GM12878 (cell line): Measurements from ENCODE around the gene PIP4K2A. TPM values are rescaled to one million over a fixed set of nuclear protein-coding genes. Genes with fewer than 3 reads are reported as not detected.

Experiments used
- ATAC-seq: fragments of 200-7000 bp; cut with Tn5 transposase; 3 replicates; pipeline ENCODE4 v1.9.1; 2020; ENCODE audit warnings: mild to moderate bottlenecking, moderate library complexity
- BruUV-seq: library from RNA; stranded (reverse); fragments of 400-500 nt; replicated peaks from 2 replicates; lab custom pipeline; 2021; lab: Mats Ljungman, UMichigan
- CTCF ChIA-PET: fragments of 300-600 bp; sonication (Branson Sonifier 250); formaldehyde crosslinking; extraction: SDS; loops from one replicate; lab custom pipeline; 2021; ENCODE audit warnings: inconsistent platforms; lab: Yijun Ruan, JAX
- POLR2A ChIA-PET: fragments of 350-600 bp; formaldehyde crosslinking; extraction: SDS; loops from one replicate; lab custom pipeline; 2021; ENCODE audit warnings: inconsistent platforms; lab: Charles Lee
- RAD21 ChIA-PET: fragments of 300-600 bp; sonication (Branson Sonifier 250); formaldehyde crosslinking; loops from one replicate; lab custom pipeline; 2023; ENCODE audit warnings: antibody characterized with exemption; ENCODE audit not compliant: unreplicated experiment; lab: Charles Lee
- SMC1A ChIA-PET: fragments of 300-600 bp; sonication (Branson Sonifier 250); formaldehyde crosslinking; loops from one replicate; lab custom pipeline; 2023; ENCODE audit not compliant: unreplicated experiment, uncharacterized antibody; lab: Charles Lee
- DNase-seq: peaks from one replicate; pipeline ENCODE4 v3.0.0-alpha.2; 2011; ENCODE audit warnings: low read depth, low spot score
- FAIRE-seq: peaks from 3 replicates; lab custom pipeline; 2011; peaks lifted over from hg19 to GRCh38; lab: Jason Lieb, UNC
- H2AFZ ChIP-seq: 2 replicates; pipeline ENCODE4 v1.6.0; 2011; ENCODE audit warnings: low read depth, low read length, control low read depth; ENCODE audit not compliant: control insufficient read depth
- H3K27ac ChIP-seq: 2 replicates; pipeline ENCODE4 v1.5.1; 2011; ENCODE audit warnings: control low read depth; ENCODE audit not compliant: control insufficient read depth, insufficient read depth
- H3K27me3 ChIP-seq, 2 experiments: replicated peaks in 1 of 2; 2 replicates each; pipeline versions ENCODE4 v1.6.0 to v1.6.1; 2011; ENCODE audit warnings: low read length in 1 of 2; ENCODE audit not compliant: control insufficient read depth in 2 of 2, insufficient read depth in 2 of 2
- H3K36me3 ChIP-seq, 2 experiments: 2 replicates each; pipeline ENCODE4 v1.5.1; 2011; ENCODE audit warnings: low read length in 1 of 2; ENCODE audit not compliant: control insufficient read depth in 2 of 2, insufficient read depth in 2 of 2
- H3K4me1 ChIP-seq: 2 replicates; pipeline ENCODE4 v1.6.1; 2011; ENCODE audit warnings: mild to moderate bottlenecking, low read length, moderate library complexity, mixed read lengths; ENCODE audit not compliant: control insufficient read depth, insufficient read depth
- H3K4me2 ChIP-seq: 2 replicates; pipeline ENCODE4 v1.6.0; 2011; ENCODE audit warnings: control low read depth; ENCODE audit not compliant: control insufficient read depth, insufficient read depth
- H3K4me3 ChIP-seq: fragments of 200-600 bp; sonication (generic); 2 replicates; pipeline ENCODE4 v1.5.1; 2016
- H3K79me2 ChIP-seq: 2 replicates; pipeline ENCODE4 v1.6.0; 2011; ENCODE audit warnings: low read length; ENCODE audit not compliant: control insufficient read depth, insufficient read depth
- H3K9ac ChIP-seq: 2 replicates; pipeline ENCODE4 v1.8.0; 2011; ENCODE audit warnings: low read length, control low read depth, mixed read lengths; ENCODE audit not compliant: control insufficient read depth, insufficient read depth
- H3K9me3 ChIP-seq: replicated peaks from 3 replicates; pipeline ENCODE4 v1.5.1; 2011; ENCODE audit warnings: mild to moderate bottlenecking, low read length; ENCODE audit not compliant: control insufficient read depth, insufficient read depth
- H4K20me1 ChIP-seq: 2 replicates; pipeline ENCODE4 v1.6.0; 2011; ENCODE audit not compliant: control insufficient read depth, insufficient read depth
- IRF3 ChIP-seq: fragments of 450-650 bp; IDR thresholded peaks from 2 replicates; pipeline ENCODE4 v1.6.1; 2014; ENCODE audit warnings: mild to moderate bottlenecking
- NFIC ChIP-seq: IDR thresholded peaks from 2 replicates; pipeline ENCODE4 v1.6.1; 2012; ENCODE audit warnings: low read depth, mild to moderate bottlenecking, inconsistent platforms, low read length, moderate library complexity
- NKRF ChIP-seq: fragments of 450-650 bp; conservative IDR thresholded peaks from 2 replicates; pipeline ENCODE4 v1.6.1; 2017; ENCODE audit warnings: mild to moderate bottlenecking, moderate library complexity
- NRF1 ChIP-seq: conservative IDR thresholded peaks from 2 replicates; pipeline ENCODE4 v1.6.1; 2011; ENCODE audit warnings: mild to moderate bottlenecking, low read depth, low read length, improper control_type of control experiment
- RELA ChIP-seq: fragments of 450-650 bp; IDR thresholded peaks from 2 replicates; pipeline ENCODE4 v1.8.0; 2014; ENCODE audit warnings: borderline replicate concordance; ENCODE audit not compliant: partially characterized antibody
- TBL1XR1 ChIP-seq: IDR thresholded peaks from 2 replicates; pipeline ENCODE4 v1.6.1; 2012; ENCODE audit warnings: low read depth, low read length, improper control_type of control experiment
- USF2 ChIP-seq: IDR thresholded peaks from 2 replicates; pipeline ENCODE4 v1.6.1; 2011; ENCODE audit warnings: low read depth, low read length, improper control_type of control experiment, borderline replicate concordance
- WGBS: methylation state at CpG from one replicate; pipeline ENCODE4 v1.1.6; 2016; ENCODE audit warnings: low lambda C conversion rate; ENCODE audit not compliant: insufficient replicate concordance, insufficient coverage; ENCODE audit errors: missing lambda C conversion rate; 5-methylcytosine and 5-hydroxymethylcytosine counted together
- in situ Hi-C: fragments of 300-500 bp; cut with MboI; formaldehyde crosslinking; loops from 9 replicates; pipeline ENCODE4 v1.14.3; 2018; ENCODE audit warnings: mixed read lengths
- intact Hi-C: fragments of 100-400 bp; cut with micrococcal nuclease; formaldehyde crosslinking; loops from one replicate; pipeline ENCODE4 v1.14.2; 2022; ENCODE audit not compliant: unreplicated experiment
- polyA plus RNA-seq, 11 experiments: library from polyadenylated mRNA; depleted of rRNA in 4 of 11; unstranded in 6 of 11; stranded (reverse) in 5 of 11; fragments of >200 nt; fragmentation: Nextera tagmentation in 4 of 11; fragmentation: Illumina TruSeq in 1 of 11; extraction: Ambion mirVana in 4 of 11; extraction: Trizol in 1 of 11; gene quantifications; 1 replicate in 1 of 11; 2 replicates in 10 of 11; pipeline versions ENCODE4 v1.2.1 to v1.2.3, GENCODE V29; 2011 to 2016; ENCODE audit warnings: inconsistent platforms in 2 of 11, missing spikeins in 2 of 11, low read depth in 1 of 11
- total RNA-seq, 4 experiments: library from RNA; depleted of rRNA in 3 of 4; stranded (reverse); fragments of >200 nt in 3 of 4; fragmentation: Illumina TruSeq in 1 of 4; extraction: Trizol in 1 of 4; gene quantifications; 2 replicates each; pipeline versions ENCODE4 v1.2.1 to v1.2.3, GENCODE V29; 2013 to 2021

PIP4K2A gene
- total and polyA plus RNA-seq, 10 of the 15 experiments (the other 5 are each of a cell fraction or from before 2014, with no cell fraction given): 54.3 to 139 (median 84.4) TPM

DNA sequence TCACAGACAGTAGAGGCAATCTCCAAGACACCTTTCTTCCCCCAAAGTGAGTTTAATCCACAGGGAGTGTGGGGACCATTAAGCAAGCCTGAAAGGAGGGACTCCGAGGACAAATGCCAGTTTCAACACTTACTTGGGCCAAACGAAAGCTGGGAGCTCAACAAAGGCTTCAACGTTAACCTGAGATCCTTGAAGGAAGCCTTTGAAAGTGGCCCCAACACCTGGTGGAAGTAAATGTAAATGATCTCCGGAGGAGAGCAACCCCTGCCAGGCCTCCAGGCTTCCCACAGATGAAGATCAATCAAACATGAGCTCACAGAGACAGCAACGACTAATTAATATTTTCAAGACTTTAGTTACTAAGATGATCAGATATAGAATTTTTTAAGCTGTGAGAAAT lies 103.8 kb downstream of the PIP4K2A start (continued):
- TF ChIP-seq TBL1XR1 (no peak), NKRF (no peak), RELA (no peak)
- TF ChIP-seq, all 136 proteins: peak for 0

DNA sequence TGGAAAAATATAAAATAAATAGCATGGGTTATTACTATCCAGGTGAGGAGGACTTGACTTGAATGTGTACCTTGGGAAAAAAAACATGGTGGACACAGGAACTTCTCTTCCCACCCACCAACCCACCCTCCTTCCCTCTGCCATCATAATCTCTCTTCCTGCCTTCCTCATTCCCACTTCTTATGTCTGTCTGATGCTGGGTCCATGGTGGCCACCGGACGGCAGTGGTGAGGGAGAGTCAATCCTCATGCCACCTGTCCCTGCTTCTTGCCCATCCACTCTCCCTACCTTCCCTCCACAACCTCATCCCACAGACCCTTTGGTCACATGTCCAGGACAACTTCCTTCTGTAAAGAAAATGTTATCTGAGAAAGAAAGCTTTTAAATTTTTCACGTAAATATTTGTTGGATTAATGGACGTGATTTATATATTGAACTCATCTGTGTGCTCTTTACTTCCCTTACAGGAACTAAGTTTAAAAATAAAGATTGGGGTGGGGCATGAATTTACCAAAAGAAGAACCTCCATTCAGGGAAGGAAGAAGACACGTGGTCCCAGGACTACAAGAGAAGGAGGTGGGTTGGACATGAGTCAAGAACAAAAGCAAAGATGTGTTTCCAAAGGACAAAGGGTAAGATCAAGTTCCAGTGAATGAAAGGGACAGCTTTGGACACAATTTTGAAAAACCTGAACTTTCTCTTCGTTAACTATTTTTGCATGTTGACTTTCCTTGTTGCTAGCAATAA lies 104.5 kb downstream of the PIP4K2A start:
- in situ Hi-C loops: no loop called here
- no peak overlapping the region for H3K9ac ChIP-seq
- DNase-seq (no peak), ATAC-seq (no peak), FAIRE-seq (no peak)
- ChIA-PET CTCF (interaction anchor here (0.7 to 2.7 kb wide), 3 partner anchors 8 to 40 kb away, joined by 3 to 7 read pairs (median 3); no protein-coding TSS in a partner anchor), SMC1A (interaction anchor here (1.1 to 14.3 kb wide), 14 partner anchors 10 to 243 kb away, joined by 3 to 139 read pairs (median 8); no protein-coding TSS in a partner anchor), RAD21 (interaction anchor here (1.0 to 3.2 kb wide), 6 partner anchors 12 to 73 kb away, joined by 3 to 13 read pairs (median 4); no protein-coding TSS in a partner anchor), POLR2A (interaction anchor here (0.6 to 1.5 kb wide), 8 partner anchors 9 to 100 kb away, joined by 3 to 8 read pairs (median 4); no protein-coding TSS in a partner anchor)
- H4K20me1 ChIP-seq: no peaks in the 10 kb centered on the region; the same call in 1 of the 2 replicates
- peaks cover 76% of the 10 kb centered on the region for H3K79me2 ChIP-seq
- peaks cover 7 to 27% of the 10 kb centered on the region in 2 experiments; a peak in 3 of 4 replicates for H3K36me3 ChIP-seq
- TF ChIP-seq IRF3: no peak
- TF ChIP-seq USF2: no peak
- no peak for TF ChIP-seq NFIC
- no peak for TF ChIP-seq NRF1
- H3K9me3 ChIP-seq: peaks cover 2% of the 10 kb centered on the region; the same call in 2 of the 3 replicates
- BruUV-seq: no TSS peak
- H3K4me2 ChIP-seq: no peak overlapping the region
- H3K27ac ChIP-seq: peak overlapping the region; percentile 5
- no peaks in the 10 kb centered on the region for H3K27me3 ChIP-seq
- WGBS: 21% methylated on average over 6 of the region's 6 CpGs
- H3K4me1 ChIP-seq: peaks cover 69% of the 10 kb centered on the region
- H2AFZ ChIP-seq: no peak overlapping the region
- intact Hi-C loops: loop anchor here (5.0 kb wide), 1 partner anchor 37 kb away; no protein-coding TSS in a partner anchor
- no peak overlapping the region for H3K4me3 ChIP-seq
